MM.1S (cell line): Measurements from ENCODE around the gene PVRIG.
"Not testable (repeated sequence)": the region's sequence is repeated elsewhere in the genome, so short reads cannot be mapped to it uniquely, and the experiment has no call there.

Experiments used
- DNase-seq: peaks from one replicate; pipeline ENCODE4 v3.0.0-alpha.2; 2015
- H2AFZ ChIP-seq: fragments of 300-600 bp; sonication (generic); 2 replicates; pipeline ENCODE4 v1.6.0; 2016; ENCODE audit warnings: antibody characterized with exemption, low read length
- H3F3A ChIP-seq: fragments of 300-600 bp; sonication (generic); 2 replicates; pipeline ENCODE4 v1.6.1; 2016; ENCODE audit warnings: mild to moderate bottlenecking, antibody characterized with exemption, low read length, moderate library complexity, mixed read lengths; ENCODE audit not compliant: insufficient read depth
- H3K27ac ChIP-seq: fragments of 300-600 bp; sonication (generic); 2 replicates; pipeline ENCODE4 v1.5.1; 2016; ENCODE audit warnings: mild to moderate bottlenecking, low read length
- H3K27me3 ChIP-seq: fragments of 300-600 bp; sonication (generic); replicated peaks from 2 replicates; pipeline ENCODE4 v1.6.0; 2016; ENCODE audit warnings: low read length; ENCODE audit not compliant: insufficient read depth
- H3K36me3 ChIP-seq: fragments of 300-600 bp; sonication (generic); replicated peaks from 2 replicates; pipeline ENCODE4 v1.6.1; 2016; ENCODE audit warnings: mild to moderate bottlenecking, low read length, mixed read lengths; ENCODE audit not compliant: insufficient read depth
- H3K4me1 ChIP-seq: fragments of 300-600 bp; sonication (generic); 2 replicates; pipeline ENCODE4 v1.6.1; 2016; ENCODE audit warnings: low read length, mixed read lengths
- H3K4me2 ChIP-seq: fragments of 300-600 bp; sonication (generic); 2 replicates; pipeline ENCODE4 v1.6.0; 2016; ENCODE audit warnings: low read depth, low read length
- H3K4me3 ChIP-seq: fragments of 300-600 bp; sonication (generic); 2 replicates; pipeline ENCODE4 v1.5.1; 2016; ENCODE audit warnings: low read length, mixed read lengths
- H3K79me2 ChIP-seq: fragments of 300-600 bp; sonication (generic); 2 replicates; pipeline ENCODE4 v1.6.1; 2016; ENCODE audit warnings: mixed run types, low read length, mixed read lengths
- H3K9ac ChIP-seq: fragments of 300-600 bp; sonication (generic); 2 replicates; pipeline ENCODE4 v1.6.1; 2016; ENCODE audit warnings: low read length, mixed read lengths
- H3K9me2 ChIP-seq: fragments of 300-600 bp; sonication (generic); replicated peaks from 2 replicates; pipeline ENCODE4 v1.6.1; 2016; ENCODE audit warnings: mild to moderate bottlenecking, low read length, mixed read lengths; ENCODE audit not compliant: insufficient read depth
- H3K9me3 ChIP-seq: fragments of 300-600 bp; sonication (generic); replicated peaks from 2 replicates; pipeline ENCODE4 v1.6.1; 2016; ENCODE audit warnings: mild to moderate bottlenecking, low read length, mixed read lengths; ENCODE audit not compliant: insufficient read depth
- H4K20me1 ChIP-seq: fragments of 300-600 bp; sonication (generic); 2 replicates; pipeline ENCODE4 v1.6.1; 2016; ENCODE audit warnings: mild to moderate bottlenecking, low read length, moderate library complexity, mixed read lengths; ENCODE audit not compliant: insufficient read depth
- CTCF ChIP-seq: fragments of 300-600 bp; sonication (generic); IDR thresholded peaks from 2 replicates; pipeline ENCODE4 v1.5.1; 2016; ENCODE audit warnings: antibody characterized with exemption, low read length, mixed read lengths
- EZH2 ChIP-seq: fragments of 300-600 bp; sonication (generic); optimal IDR thresholded peaks from 2 replicates; pipeline ENCODE3; 2017; ENCODE audit warnings: low read depth, mild to moderate bottlenecking, antibody characterized with exemption, low read length, mixed read lengths
- EZH2phosphoT487 ChIP-seq: fragments of 300-600 bp; sonication (generic); IDR thresholded peaks from 2 replicates; pipeline ENCODE4 v1.6.1; 2018; ENCODE audit warnings: antibody characterized with exemption, low read length

PVRIG gene

GRCh38 chr7:100195222-100195621 lies 24.5 kb upstream of the PVRIG start:
- Histone ChIP-seq H3K27me3 (peaks cover 14% of the 10 kb centered on the region; the same call in 1 of the 2 replicates), H3K27ac (no peak overlapping the region), H3F3A (0 out of 2 replicates have a peak, but pooled peaks cover 3% of the 10 kb centered on the region), H3K9ac (no peak overlapping the region), H2AFZ (no peak overlapping the region), H4K20me1 (no peaks in the 10 kb centered on the region), H3K4me3 (no peak overlapping the region), H3K4me2 (no peak overlapping the region), H3K79me2 (no peaks in the 10 kb centered on the region), H3K36me3 (no peaks in the 10 kb centered on the region), H3K9me2 (no peaks in the 10 kb centered on the region), H3K4me1 (peaks cover 2% of the 10 kb centered on the region; the same call in 1 of the 2 replicates), H3K9me3 (no peaks in the 10 kb centered on the region)
- no peak for TF ChIP-seq CTCF
- no peak for DNase-seq

- H3K4me1 ChIP-seq, H2AFZ ChIP-seq, H3K79me2 ChIP-seq, H4K20me1 ChIP-seq, H3K9ac ChIP-seq, H3F3A ChIP-seq, H3K9me3 ChIP-seq, H3K4me3 ChIP-seq, H3K9me2 ChIP-seq, H3K27ac ChIP-seq, H3K36me3 ChIP-seq: not testable (repeated sequence)
- peaks cover 21% of the 10 kb centered on the region for H3K27me3 ChIP-seq
- H3K4me2 ChIP-seq = peak overlapping the region; percentile 45; the same call in 1 of the 2 replicates
- DNase-seq = peak; percentile 56
Observed at GRCh38 chr7:100195901-100196322, 23.8 kb upstream of the PVRIG start.

GRCh38 chr7:100198266-100198665 lies 21.5 kb upstream of the PVRIG start:
- Histone ChIP-seq H3K9me2 (no peaks in the 10 kb centered on the region), H3K9me3 (no peaks in the 10 kb centered on the region), H3K4me1 (no peaks in the 10 kb centered on the region), H3K27ac (no peak overlapping the region), H3F3A (0 out of 2 replicates have a peak, but pooled peaks cover 3% of the 10 kb centered on the region), H3K36me3 (no peaks in the 10 kb centered on the region), H3K4me2 (no peak overlapping the region), H3K79me2 (no peaks in the 10 kb centered on the region), H3K4me3 (no peak overlapping the region), H4K20me1 (no peaks in the 10 kb centered on the region), H3K27me3 (peaks cover 38% of the 10 kb centered on the region), H3K9ac (no peak overlapping the region), H2AFZ (no peak overlapping the region)
- TF ChIP-seq EZH2 (no peak), EZH2phosphoT487 (no peak), CTCF (no peak)
- DNase-seq = no peak

GRCh38 chr7:100200693-100201092 lies 19.1 kb upstream of the PVRIG start:
- Histone ChIP-seq H3K27me3 (peaks cover 41% of the 10 kb centered on the region), H3K4me2 (no peak overlapping the region), H3F3A (no peaks in the 10 kb centered on the region), H3K9me3 (no peaks in the 10 kb centered on the region), H3K79me2 (no peaks in the 10 kb centered on the region), H3K9me2 (no peaks in the 10 kb centered on the region), H4K20me1 (no peaks in the 10 kb centered on the region), H3K4me3 (no peak overlapping the region), H3K36me3 (no peaks in the 10 kb centered on the region), H3K4me1 (no peaks in the 10 kb centered on the region), H2AFZ (no peak overlapping the region), H3K9ac (no peak overlapping the region), H3K27ac (no peak overlapping the region)
- TF ChIP-seq EZH2phosphoT487 (no peak), EZH2 (no peak), CTCF (no peak)
- DNase-seq = no peak
